Measurements from ENCODE around the gene LZTS3. TPM values are rescaled to one million over a fixed set of nuclear protein-coding genes. Genes with fewer than 3 reads are reported as not detected.

The LZTS3 gene
- total and polyA plus RNA-seq, 2 of the 13 experiments (the other 11 are each of a cell fraction or from before 2014, with no cell fraction given), result 10.1 to 31.3 TPM

GRCh38 chr20:3203315-3204123 lies 30.2 kb upstream of the LZTS3 start (continued):
- TF ChIP-seq ZBTB46 (CRISPR knock-in tag; IDR thresholded peaks at IDR 0.05; ENCODE audit: borderline replicate concordance) (no peak), KLF11 (CRISPR knock-in tag; IDR thresholded peaks at IDR 0.05) (no peak), ZNF281 (CRISPR knock-in tag; IDR thresholded peaks at IDR 0.05; ENCODE audit: borderline replicate concordance) (no peak), ZNF382 (CRISPR knock-in tag; IDR thresholded peaks at IDR 0.05; ENCODE audit: borderline replicate concordance) (no peak), HNRNPL (IDR thresholded peaks at IDR 0.05; ENCODE audit: low read depth, low read length) (no peak), KIAA2018 (CRISPR knock-in tag; IDR thresholded peaks at IDR 0.05; ENCODE audit: borderline replicate concordance) (peak; percentile 45; the same call in 1 of the 2 replicates), NFE2 (CRISPR knock-in tag; IDR thresholded peaks at IDR 0.05) (no peak)
- TF ChIP-seq, protein P1, sequence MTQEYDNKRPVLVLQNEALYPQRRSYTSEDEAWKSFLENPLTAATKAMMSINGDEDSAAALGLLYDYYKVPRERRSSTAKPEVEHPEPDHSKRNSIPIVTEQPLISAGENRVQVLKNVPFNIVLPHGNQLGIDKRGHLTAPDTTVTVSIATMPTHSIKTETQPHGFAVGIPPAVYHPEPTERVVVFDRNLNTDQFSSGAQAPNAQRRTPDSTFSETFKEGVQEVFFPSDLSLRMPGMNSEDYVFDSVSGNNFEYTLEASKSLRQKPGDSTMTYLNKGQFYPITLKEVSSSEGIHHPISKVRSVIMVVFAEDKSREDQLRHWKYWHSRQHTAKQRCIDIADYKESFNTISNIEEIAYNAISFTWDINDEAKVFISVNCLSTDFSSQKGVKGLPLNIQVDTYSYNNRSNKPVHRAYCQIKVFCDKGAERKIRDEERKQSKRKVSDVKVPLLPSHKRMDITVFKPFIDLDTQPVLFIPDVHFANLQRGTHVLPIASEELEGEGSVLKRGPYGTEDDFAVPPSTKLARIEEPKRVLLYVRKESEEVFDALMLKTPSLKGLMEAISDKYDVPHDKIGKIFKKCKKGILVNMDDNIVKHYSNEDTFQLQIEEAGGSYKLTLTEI (CRISPR knock-in tag; conservative IDR thresholded peaks at IDR 0.05), result no peak
- TF ChIP-seq, protein P2, sequence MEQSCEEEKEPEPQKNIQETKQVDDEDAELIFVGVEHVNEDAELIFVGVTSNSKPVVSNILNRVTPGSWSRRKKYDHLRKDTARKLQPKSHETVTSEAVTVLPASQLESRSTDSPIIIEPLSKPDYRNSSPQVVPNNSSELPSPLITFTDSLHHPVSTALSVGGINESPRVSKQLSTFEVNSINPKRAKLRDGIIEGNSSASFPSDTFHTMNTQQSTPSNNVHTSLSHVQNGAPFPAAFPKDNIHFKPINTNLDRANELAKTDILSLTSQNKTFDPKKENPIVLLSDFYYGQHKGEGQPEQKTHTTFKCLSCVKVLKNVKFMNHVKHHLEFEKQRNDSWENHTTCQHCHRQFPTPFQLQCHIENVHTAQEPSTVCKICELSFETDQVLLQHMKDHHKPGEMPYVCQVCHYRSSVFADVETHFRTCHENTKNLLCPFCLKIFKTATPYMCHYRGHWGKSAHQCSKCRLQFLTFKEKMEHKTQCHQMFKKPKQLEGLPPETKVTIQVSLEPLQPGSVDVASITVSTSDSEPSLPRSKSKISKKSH (CRISPR knock-in tag; IDR thresholded peaks at IDR 0.05; ENCODE audit: borderline replicate concordance), result peak; percentile 82
